ENCODE data around the gene HK1.

Gene HK1

DNA sequence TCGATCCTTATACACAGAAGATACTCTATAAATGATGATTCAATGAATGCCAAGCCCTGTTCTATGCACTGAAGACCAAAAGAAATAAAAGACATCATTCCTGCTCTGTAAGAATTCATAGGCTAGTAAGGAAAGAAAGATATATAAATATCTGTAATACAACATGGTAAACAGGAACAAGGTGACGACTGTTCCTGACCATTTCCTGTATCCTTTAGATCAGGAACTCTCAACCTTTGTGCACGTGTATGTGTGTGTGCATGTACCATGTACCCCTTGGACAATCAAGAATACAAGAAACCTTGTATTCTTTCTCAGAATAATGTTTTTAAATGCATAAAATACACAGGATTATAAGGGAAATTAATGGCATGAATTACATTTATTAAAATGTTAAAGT is 7.3 kb upstream of the HK1 start:
- Histone ChIP-seq H3K9ac (ENCODE audit: low read depth, low read length, poor library complexity) (no peak overlapping the region), H3K27me3 (ENCODE audit: control insufficient read depth in 3 of 3, insufficient read depth in 3 of 3, low read depth in 1 of 3, low read length in 3 of 3) (peaks cover 0 to 21% (median 0%) of the 10 kb centered on the region in 3 experiments), H2BK120ac (ENCODE audit: low read depth, low read length) (no peak overlapping the region), H3K36me3 (replicated peaks in 1 of 2; ENCODE audit: control insufficient read depth in 2 of 2, insufficient read depth in 2 of 2, low read length in 2 of 2) (no peaks in the 10 kb centered on the region), H2BK12ac (ENCODE audit: low read length) (no peak overlapping the region), H3K18ac (ENCODE audit: low read length) (no peak overlapping the region), H3K79me1 (ENCODE audit: low read depth, low read length) (no peaks in the 10 kb centered on the region), H2BK15ac (ENCODE audit: low read length) (no peak overlapping the region), H3K23ac (ENCODE audit: low read depth, low read length, poor library complexity) (no peak overlapping the region), H3K4me1 (ENCODE audit: control insufficient read depth in 2 of 2, insufficient read depth in 1 of 2, low read depth in 1 of 2, low read length in 2 of 2) (no peaks in the 10 kb centered on the region), H3K14ac (ENCODE audit: low read length) (no peak overlapping the region), H3K9me3 (replicated peaks in 1 of 2; ENCODE audit: control insufficient read depth in 2 of 2, insufficient read depth in 1 of 2, low read depth in 1 of 2, low read length in 2 of 2) (no peaks in the 10 kb centered on the region), H3K4me2 (ENCODE audit: insufficient read depth, low read length, poor library complexity, severe bottlenecking) (no peak overlapping the region), H3K27ac (replicated peaks; ENCODE audit: low read length) (no peak overlapping the region), H4K91ac (ENCODE audit: low read depth, low read length, poor library complexity) (no peak overlapping the region), H2AFZ (ENCODE audit: low read length) (no peak overlapping the region), H3K4me3 (ENCODE audit: low read length in 2 of 2) (no peak overlapping the region), H3K4ac (ENCODE audit: low read length) (no peak overlapping the region), H2AK5ac (ENCODE audit: low read depth, low read length) (no peak overlapping the region), H4K8ac (ENCODE audit: low read depth, low read length) (no peak overlapping the region), H2BK5ac (ENCODE audit: low read length) (no peak overlapping the region)
- no peak for DNase-seq (ENCODE audit: low spot score)
- no CpG with 5 or more reads among the region's 3 CpGs for WGBS, 2 donors (ENCODE audit: extremely low coverage in 2 of 2, insufficient read length in 2 of 2, insufficient replicate concordance in 1 of 2)

DNA sequence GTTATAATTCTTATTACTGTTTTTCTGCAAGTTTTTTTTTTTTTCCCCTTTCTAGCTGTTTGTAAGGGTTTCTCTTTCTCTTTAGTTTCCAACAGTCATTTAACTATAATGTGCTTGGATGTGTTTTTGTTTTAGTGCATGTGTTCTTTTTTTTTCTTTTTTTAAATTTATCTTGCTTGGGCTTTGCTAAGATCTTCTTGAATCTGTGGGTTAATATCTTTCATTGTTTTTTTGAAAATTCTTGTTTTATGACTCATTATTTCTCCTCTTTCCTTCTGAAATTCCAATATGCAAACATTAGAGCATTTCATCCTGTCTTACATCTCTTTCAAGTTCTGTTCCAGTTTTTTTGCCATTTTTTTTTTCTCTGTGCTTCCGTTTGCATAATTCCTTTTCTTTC is 5.7 kb upstream of the HK1 start:
- Histone ChIP-seq H2BK12ac (ENCODE audit: low read length) (no peak overlapping the region), H3K9ac (ENCODE audit: low read depth, low read length, poor library complexity) (no peak overlapping the region), H3K4me3 (ENCODE audit: low read length in 2 of 2) (no peak overlapping the region), H2BK15ac (ENCODE audit: low read length) (no peak overlapping the region), H2AFZ (ENCODE audit: low read length) (no peak overlapping the region), H3K23ac (ENCODE audit: low read depth, low read length, poor library complexity) (no peak overlapping the region), H3K27me3 (ENCODE audit: control insufficient read depth in 3 of 3, insufficient read depth in 3 of 3, low read depth in 1 of 3, low read length in 3 of 3) (peaks cover 0 to 6% (median 0%) of the 10 kb centered on the region in 3 experiments), H3K18ac (ENCODE audit: low read length) (no peak overlapping the region), H2BK120ac (ENCODE audit: low read depth, low read length) (no peak overlapping the region), H4K91ac (ENCODE audit: low read depth, low read length, poor library complexity) (no peak overlapping the region), H3K14ac (ENCODE audit: low read length) (no peak overlapping the region), H3K4ac (ENCODE audit: low read length) (no peak overlapping the region), H3K79me1 (ENCODE audit: low read depth, low read length) (no peaks in the 10 kb centered on the region), H3K27ac (replicated peaks; ENCODE audit: low read length) (no peak overlapping the region), H2BK5ac (ENCODE audit: low read length) (no peak overlapping the region), H3K4me2 (ENCODE audit: insufficient read depth, low read length, poor library complexity, severe bottlenecking) (no peak overlapping the region), H4K8ac (ENCODE audit: low read depth, low read length) (no peak overlapping the region), H2AK5ac (ENCODE audit: low read depth, low read length) (no peak overlapping the region), H3K4me1 (ENCODE audit: control insufficient read depth in 2 of 2, insufficient read depth in 1 of 2, low read depth in 1 of 2, low read length in 2 of 2) (no peaks in the 10 kb centered on the region), H3K9me3 (replicated peaks in 1 of 2; ENCODE audit: control insufficient read depth in 2 of 2, insufficient read depth in 1 of 2, low read depth in 1 of 2, low read length in 2 of 2) (no peaks in the 10 kb centered on the region), H3K36me3 (replicated peaks in 1 of 2; ENCODE audit: control insufficient read depth in 2 of 2, insufficient read depth in 2 of 2, low read length in 2 of 2) (no peaks in the 10 kb centered on the region)
- DNase-seq (ENCODE audit: low spot score), result no peak
- WGBS, 2 donors (ENCODE audit: extremely low coverage in 2 of 2, insufficient read length in 2 of 2, insufficient replicate concordance in 1 of 2), result no CpG with 5 or more reads among the region's 1 CpG

DNA sequence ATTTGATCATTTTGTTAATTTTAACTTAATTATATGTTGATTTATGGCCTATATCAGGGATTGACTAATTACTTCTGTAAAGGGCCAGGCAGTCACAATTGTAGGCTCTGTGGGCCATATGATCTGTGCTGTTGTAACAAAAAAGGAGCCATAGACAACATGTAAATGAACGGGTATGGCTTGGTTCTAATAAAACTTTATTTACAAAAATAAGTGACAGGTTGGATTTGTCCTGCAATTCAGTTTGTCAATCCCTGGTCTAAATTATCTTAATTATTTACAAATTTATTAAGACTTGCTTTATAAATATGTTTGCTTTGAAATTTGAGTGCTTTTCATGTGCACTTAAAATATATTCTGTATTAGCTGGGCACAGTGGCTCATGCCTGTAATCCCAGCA is 2.9 kb upstream of the HK1 start:
- H3K9me3 ChIP-seq (replicated peaks in 1 of 2; ENCODE audit: control insufficient read depth in 2 of 2, insufficient read depth in 1 of 2, low read depth in 1 of 2, low read length in 2 of 2), result no peaks in the 10 kb centered on the region
- H2AK5ac ChIP-seq (ENCODE audit: low read depth, low read length), result no peak overlapping the region
- H2BK15ac ChIP-seq (ENCODE audit: low read length), result no peak overlapping the region
- H3K4me2 ChIP-seq (ENCODE audit: insufficient read depth, low read length, poor library complexity, severe bottlenecking), result no peak overlapping the region
- no peak overlapping the region for H3K9ac ChIP-seq (ENCODE audit: low read depth, low read length, poor library complexity)
- H4K91ac ChIP-seq (ENCODE audit: low read depth, low read length, poor library complexity), result no peak overlapping the region
- no peak overlapping the region for H2BK5ac ChIP-seq (ENCODE audit: low read length)
- H3K23ac ChIP-seq (ENCODE audit: low read depth, low read length, poor library complexity), result no peak overlapping the region
- no peak overlapping the region for H2BK12ac ChIP-seq (ENCODE audit: low read length)
- no peaks in the 10 kb centered on the region for H3K36me3 ChIP-seq (replicated peaks in 1 of 2; ENCODE audit: control insufficient read depth in 2 of 2, insufficient read depth in 2 of 2, low read length in 2 of 2)
- H4K8ac ChIP-seq (ENCODE audit: low read depth, low read length), result no peak overlapping the region
- no peak overlapping the region for H2BK120ac ChIP-seq (ENCODE audit: low read depth, low read length)
- no peak overlapping the region for H3K4ac ChIP-seq (ENCODE audit: low read length)
- no CpG with 5 or more reads among the region's 1 CpG for WGBS, 2 donors (ENCODE audit: extremely low coverage in 2 of 2, insufficient read length in 2 of 2, insufficient replicate concordance in 1 of 2)
- peaks cover 0 to 14% (median 0%) of the 10 kb centered on the region in 3 experiments for H3K27me3 ChIP-seq (ENCODE audit: control insufficient read depth in 3 of 3, insufficient read depth in 3 of 3, low read depth in 1 of 3, low read length in 3 of 3)
- no peak overlapping the region for H3K14ac ChIP-seq (ENCODE audit: low read length)
- H3K79me1 ChIP-seq (ENCODE audit: low read depth, low read length), result no peaks in the 10 kb centered on the region
- no peak overlapping the region for H2AFZ ChIP-seq (ENCODE audit: low read length)
- peaks cover 4 to 10% of the 10 kb centered on the region in 2 donors for H3K4me1 ChIP-seq (ENCODE audit: control insufficient read depth in 2 of 2, insufficient read depth in 1 of 2, low read depth in 1 of 2, low read length in 2 of 2)
- no peak overlapping the region for H3K4me3 ChIP-seq (ENCODE audit: low read length in 2 of 2)
- no peak for DNase-seq (ENCODE audit: low spot score)
- H3K27ac ChIP-seq (replicated peaks; ENCODE audit: low read length), result no peak overlapping the region
- no peak overlapping the region for H3K18ac ChIP-seq (ENCODE audit: low read length)

DNA sequence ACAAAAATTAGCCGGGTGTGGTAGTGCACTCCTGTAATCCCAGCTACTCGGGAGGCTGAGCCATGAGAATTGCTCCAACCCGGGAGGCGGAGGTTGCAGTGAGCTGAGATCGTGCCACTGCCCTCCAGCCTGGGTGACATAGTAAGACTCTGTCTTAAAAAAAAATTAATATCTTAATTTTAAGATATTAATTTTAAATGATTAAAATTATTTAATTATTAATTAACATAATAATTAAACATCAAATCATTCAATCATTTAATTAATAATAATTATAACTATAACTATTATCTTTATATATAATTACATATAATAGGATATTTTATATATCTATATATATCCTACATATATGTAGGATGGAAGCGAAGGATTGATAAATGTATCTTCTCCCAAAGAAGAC is 1.8 kb upstream of the HK1 start:
- Histone ChIP-seq H2AK5ac (ENCODE audit: low read depth, low read length) (no peak overlapping the region), H3K23ac (ENCODE audit: low read depth, low read length, poor library complexity) (no peak overlapping the region), H3K36me3 (replicated peaks in 1 of 2; ENCODE audit: control insufficient read depth in 2 of 2, insufficient read depth in 2 of 2, low read length in 2 of 2) (no peaks in the 10 kb centered on the region), H4K91ac (ENCODE audit: low read depth, low read length, poor library complexity) (no peak overlapping the region), H3K9ac (ENCODE audit: low read depth, low read length, poor library complexity) (no peak overlapping the region), H3K4me1 (ENCODE audit: control insufficient read depth in 2 of 2, insufficient read depth in 1 of 2, low read depth in 1 of 2, low read length in 2 of 2) (peaks cover 4 to 10% of the 10 kb centered on the region in 2 donors), H3K27ac (replicated peaks; ENCODE audit: low read length) (no peak overlapping the region), H4K8ac (ENCODE audit: low read depth, low read length) (no peak overlapping the region), H3K4me3 (ENCODE audit: low read length in 2 of 2) (no peak overlapping the region), H3K14ac (ENCODE audit: low read length) (no peak overlapping the region), H3K18ac (ENCODE audit: low read length) (no peak overlapping the region), H2AFZ (ENCODE audit: low read length) (no peak overlapping the region), H3K4me2 (ENCODE audit: insufficient read depth, low read length, poor library complexity, severe bottlenecking) (no peak overlapping the region), H2BK120ac (ENCODE audit: low read depth, low read length) (no peak overlapping the region), H2BK5ac (ENCODE audit: low read length) (no peak overlapping the region), H2BK12ac (ENCODE audit: low read length) (no peak overlapping the region), H3K9me3 (replicated peaks in 1 of 2; ENCODE audit: control insufficient read depth in 2 of 2, insufficient read depth in 1 of 2, low read depth in 1 of 2, low read length in 2 of 2) (peaks cover 0 to 3% of the 10 kb centered on the region in 2 donors), H3K27me3 (ENCODE audit: control insufficient read depth in 3 of 3, insufficient read depth in 3 of 3, low read depth in 1 of 3, low read length in 3 of 3) (peaks cover 0 to 22% (median 0%) of the 10 kb centered on the region in 3 experiments), H2BK15ac (ENCODE audit: low read length) (no peak overlapping the region), H3K4ac (ENCODE audit: low read length) (no peak overlapping the region), H3K79me1 (ENCODE audit: low read depth, low read length) (no peaks in the 10 kb centered on the region)
- WGBS, 2 donors (ENCODE audit: extremely low coverage in 2 of 2, insufficient read length in 2 of 2, insufficient replicate concordance in 1 of 2), result no CpG with 5 or more reads among the region's 6 CpGs
- DNase-seq (ENCODE audit: low spot score), result no peak

Measured in neuronal stem cell (in vitro differentiated cells).